Trophoblast cell (in vitro differentiated cells and primary cell): Measurements from ENCODE around the gene ADARB1.

Source experiments
- DNase-seq, 2 donors: peaks; one replicate each; pipeline ENCODE4 v3.0.0-alpha.2; 2016
- H2AFZ ChIP-seq: 2 replicates; pipeline ENCODE4 v1.6.1; 2013; ENCODE audit warnings: low read length, moderate library complexity, mild to moderate bottlenecking; ENCODE audit not compliant: insufficient read depth, poor library complexity
- H2AK5ac ChIP-seq: 2 replicates; pipeline ENCODE4 v1.6.1; 2013; ENCODE audit warnings: mild to moderate bottlenecking, low read length
- H2BK120ac ChIP-seq: 2 replicates; pipeline ENCODE4 v1.6.1; 2013; ENCODE audit warnings: low read length, mild to moderate bottlenecking, moderate library complexity; ENCODE audit not compliant: insufficient read depth, poor library complexity
- H2BK12ac ChIP-seq: 2 replicates; pipeline ENCODE4 v1.6.1; 2013; ENCODE audit warnings: mild to moderate bottlenecking, low read length, moderate library complexity
- H2BK5ac ChIP-seq: 2 replicates; pipeline ENCODE4 v1.6.1; 2013; ENCODE audit warnings: low read length, low read depth, moderate library complexity, mild to moderate bottlenecking; ENCODE audit not compliant: poor library complexity
- H3K14ac ChIP-seq: 2 replicates; pipeline ENCODE4 v1.6.1; 2013; ENCODE audit warnings: mild to moderate bottlenecking, low read length
- H3K18ac ChIP-seq: 2 replicates; pipeline ENCODE4 v1.6.1; 2013; ENCODE audit warnings: mild to moderate bottlenecking, low read length
- H3K23ac ChIP-seq: 2 replicates; pipeline ENCODE4 v1.6.1; 2013; ENCODE audit warnings: low read length
- H3K27ac ChIP-seq: 2 replicates; pipeline ENCODE4 v1.5.1; 2013; ENCODE audit warnings: low read depth, mild to moderate bottlenecking, inconsistent platforms, low read length, moderate library complexity
- H3K27me3 ChIP-seq: 2 replicates; pipeline ENCODE4 v1.6.1; 2013; ENCODE audit warnings: inconsistent platforms, mild to moderate bottlenecking, low read length, moderate library complexity; ENCODE audit not compliant: insufficient read depth
- H3K36me3 ChIP-seq, 2 experiments: 1 replicate in 1 of 2; 2 replicates in 1 of 2; pipeline ENCODE4 v1.6.1; 2013; ENCODE audit warnings: low read length in 2 of 2, mild to moderate bottlenecking in 2 of 2, moderate library complexity in 1 of 2; ENCODE audit not compliant: insufficient read depth in 2 of 2, control insufficient read depth in 1 of 2
- H3K4ac ChIP-seq: 2 replicates; pipeline ENCODE4 v1.6.1; 2013; ENCODE audit warnings: low read depth, mild to moderate bottlenecking, low read length, moderate library complexity
- H3K4me1 ChIP-seq, 2 experiments: 1 replicate in 1 of 2; 2 replicates in 1 of 2; pipeline ENCODE4 v1.6.1; 2013; ENCODE audit warnings: low read length in 2 of 2, mild to moderate bottlenecking in 2 of 2, moderate library complexity in 1 of 2; ENCODE audit not compliant: insufficient read depth in 2 of 2, control insufficient read depth in 1 of 2
- H3K4me2 ChIP-seq: 2 replicates; pipeline ENCODE4 v1.6.1; 2013; ENCODE audit warnings: inconsistent platforms, mild to moderate bottlenecking, low read length, moderate library complexity
- H3K4me3 ChIP-seq: 2 replicates; pipeline ENCODE4 v1.5.1; 2013; ENCODE audit warnings: mild to moderate bottlenecking, low read depth, low read length, inconsistent platforms
- H3K79me1 ChIP-seq: one replicate; pipeline ENCODE4 v1.6.1; 2013; ENCODE audit warnings: low read length
- H3K79me2 ChIP-seq: 2 replicates; pipeline ENCODE4 v1.6.1; 2013; ENCODE audit warnings: low read length, mild to moderate bottlenecking; ENCODE audit not compliant: control insufficient read depth, insufficient read depth, poor library complexity
- H3K9ac ChIP-seq: 2 replicates; pipeline ENCODE4 v1.6.1; 2013; ENCODE audit warnings: mild to moderate bottlenecking, low read length
- H3K9me3 ChIP-seq: 2 replicates; pipeline ENCODE4 v1.6.1; 2013; ENCODE audit warnings: low read depth, mild to moderate bottlenecking, control low read depth, inconsistent platforms, low read length; ENCODE audit not compliant: insufficient read depth
- H4K12ac ChIP-seq: 2 replicates; pipeline ENCODE4 v1.6.1; 2013; ENCODE audit warnings: low read depth, mild to moderate bottlenecking, low read length, moderate library complexity
- H4K8ac ChIP-seq: 2 replicates; pipeline ENCODE4 v1.6.1; 2013; ENCODE audit warnings: low read depth, mild to moderate bottlenecking, low read length, moderate library complexity
- H4K91ac ChIP-seq: one replicate; pipeline ENCODE4 v1.6.1; 2013; ENCODE audit warnings: low read depth, mild to moderate bottlenecking, low read length, moderate library complexity
- whole genome bisulfite sequencing: extraction: QIAGEN DNeasy Blood & Tissue Kit; methylation state at CpG from one replicate; pipeline ENCODE4 v1.1.7; 2013; ENCODE audit warnings: missing lambda C conversion rate; ENCODE audit not compliant: insufficient read length, insufficient coverage; ENCODE audit errors: extremely low coverage; 5-methylcytosine and 5-hydroxymethylcytosine counted together

Gene ADARB1

DNA sequence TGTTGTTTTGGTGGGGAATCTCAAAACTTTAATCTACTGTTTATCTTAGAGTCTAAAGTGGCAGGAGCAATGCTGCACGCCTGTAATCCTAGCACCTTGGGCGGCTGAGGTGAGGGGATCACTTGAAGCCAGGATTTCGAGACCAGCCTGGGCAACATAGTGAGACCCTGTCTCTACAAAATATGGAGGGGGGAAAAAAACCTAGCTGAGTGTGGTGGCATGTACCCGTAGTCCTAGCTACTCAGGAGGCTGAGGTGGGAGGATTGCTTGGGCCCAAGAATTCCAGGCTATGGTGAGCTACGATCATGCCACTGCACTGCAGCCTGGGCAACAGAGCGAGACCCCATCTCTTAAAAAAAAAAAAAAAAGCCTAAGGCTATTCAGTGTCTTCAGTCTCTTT lies 175.2 kb downstream of the ADARB1 start:
- no peak overlapping the region for H3K4me2 ChIP-seq
- H2AK5ac ChIP-seq = no peak overlapping the region
- H3K36me3 ChIP-seq = no peaks in the 10 kb centered on the region
- H3K23ac ChIP-seq = no peak overlapping the region
- no peak overlapping the region for H2BK120ac ChIP-seq
- no peak overlapping the region for H4K12ac ChIP-seq
- no peak overlapping the region for H3K4me3 ChIP-seq
- no peak overlapping the region for H3K27ac ChIP-seq
- no peak overlapping the region for H2AFZ ChIP-seq
- H3K79me1 ChIP-seq = no peaks in the 10 kb centered on the region
- H3K9me3 ChIP-seq = peaks cover 17% of the 10 kb centered on the region
- H4K91ac ChIP-seq = no peak overlapping the region
- no peak overlapping the region for H2BK12ac ChIP-seq
- H3K27me3 ChIP-seq = peaks cover 3% of the 10 kb centered on the region
- H3K79me2 ChIP-seq = no peaks in the 10 kb centered on the region
- H2BK5ac ChIP-seq = no peak overlapping the region
- H3K9ac ChIP-seq = no peak overlapping the region
- no peak overlapping the region for H3K4ac ChIP-seq
- H4K8ac ChIP-seq = no peak overlapping the region
- H3K4me1 ChIP-seq = peaks cover 5 to 6% of the 10 kb centered on the region in 2 experiments
- H3K14ac ChIP-seq = no peak overlapping the region
- DNase-seq = no peak
- no CpG with 5 or more reads among the region's 6 CpGs for WGBS
- H3K18ac ChIP-seq = no peak overlapping the region

DNA sequence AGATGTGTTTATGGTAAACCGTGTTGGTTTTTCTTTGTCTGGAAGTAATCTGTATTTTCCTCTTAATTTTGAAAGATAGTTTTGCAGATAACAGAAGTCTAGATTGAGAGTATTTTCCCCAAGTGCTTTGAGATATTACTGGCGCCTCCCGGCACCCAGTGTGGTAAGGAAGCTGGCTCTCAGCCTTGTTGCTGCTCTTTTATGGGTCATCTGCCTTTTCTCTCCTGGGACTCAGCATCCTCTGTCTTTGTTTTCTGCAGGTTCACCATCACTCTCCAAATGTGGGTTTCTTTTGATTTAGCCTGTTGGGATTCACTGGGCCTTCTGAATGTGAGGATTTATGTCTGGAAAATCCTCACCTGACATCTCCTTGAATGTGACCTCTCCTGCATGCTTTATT lies 175.9 kb downstream of the ADARB1 start:
- H3K4me2 ChIP-seq = no peak overlapping the region
- H3K23ac ChIP-seq = no peak overlapping the region
- H2BK120ac ChIP-seq = no peak overlapping the region
- H3K27ac ChIP-seq = no peak overlapping the region
- no peak overlapping the region for H4K91ac ChIP-seq
- H2AFZ ChIP-seq = no peak overlapping the region
- H2BK5ac ChIP-seq = no peak overlapping the region
- no CpG with 5 or more reads among the region's 3 CpGs for WGBS
- no peak overlapping the region for H3K4me3 ChIP-seq
- H3K18ac ChIP-seq = no peak overlapping the region
- no peak overlapping the region for H2BK12ac ChIP-seq
- H3K9ac ChIP-seq = no peak overlapping the region
- H3K4me1 ChIP-seq = peaks cover 5 to 6% of the 10 kb centered on the region in 2 experiments
- no peak overlapping the region for H3K14ac ChIP-seq
- no peak overlapping the region for H4K12ac ChIP-seq
- no peaks in the 10 kb centered on the region for H3K79me1 ChIP-seq
- H2AK5ac ChIP-seq = no peak overlapping the region
- no peaks in the 10 kb centered on the region for H3K79me2 ChIP-seq
- no peak overlapping the region for H4K8ac ChIP-seq
- no peak overlapping the region for H3K4ac ChIP-seq
- no peaks in the 10 kb centered on the region for H3K36me3 ChIP-seq
- H3K27me3 ChIP-seq = peaks cover 3% of the 10 kb centered on the region
- DNase-seq = no peak
- peaks cover 11% of the 10 kb centered on the region for H3K9me3 ChIP-seq

DNA sequence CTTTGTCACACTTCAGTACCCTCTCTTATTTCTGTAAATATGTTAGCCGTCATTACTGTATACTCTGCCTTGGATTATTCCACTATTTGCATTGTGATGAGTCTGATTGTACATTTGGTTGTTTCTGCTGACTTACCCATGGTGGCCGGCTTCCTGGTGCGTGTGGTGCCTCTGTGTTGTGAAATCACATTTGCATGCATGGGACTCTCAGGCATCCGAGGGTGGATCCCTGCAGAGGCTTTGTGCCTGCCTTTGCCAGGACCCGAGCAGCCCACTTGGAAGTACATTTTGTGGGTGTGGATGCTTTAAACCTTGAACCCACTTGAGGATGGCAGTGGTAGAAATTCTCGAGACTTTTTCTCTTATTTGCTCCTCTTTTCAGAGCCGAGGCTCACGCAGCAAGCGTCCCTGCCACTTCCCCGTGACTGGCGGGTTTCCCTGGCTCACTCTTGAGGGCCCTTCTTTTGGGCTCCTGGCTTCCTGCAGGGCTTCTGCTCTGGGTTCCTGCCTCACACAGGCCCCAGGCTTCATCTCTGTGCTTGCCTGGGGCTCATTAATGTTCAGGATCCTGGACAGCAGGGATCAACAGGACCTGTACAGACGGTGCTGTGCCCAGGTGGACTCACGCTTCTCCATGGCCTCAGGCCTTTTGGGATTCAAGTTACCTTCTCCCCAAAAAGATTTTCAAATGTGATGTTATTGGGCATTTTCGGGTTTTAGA lies 176.7 kb downstream of the ADARB1 start:
- no CpG with 5 or more reads among the region's 14 CpGs for WGBS
- no peak overlapping the region for H4K91ac ChIP-seq

DNA sequence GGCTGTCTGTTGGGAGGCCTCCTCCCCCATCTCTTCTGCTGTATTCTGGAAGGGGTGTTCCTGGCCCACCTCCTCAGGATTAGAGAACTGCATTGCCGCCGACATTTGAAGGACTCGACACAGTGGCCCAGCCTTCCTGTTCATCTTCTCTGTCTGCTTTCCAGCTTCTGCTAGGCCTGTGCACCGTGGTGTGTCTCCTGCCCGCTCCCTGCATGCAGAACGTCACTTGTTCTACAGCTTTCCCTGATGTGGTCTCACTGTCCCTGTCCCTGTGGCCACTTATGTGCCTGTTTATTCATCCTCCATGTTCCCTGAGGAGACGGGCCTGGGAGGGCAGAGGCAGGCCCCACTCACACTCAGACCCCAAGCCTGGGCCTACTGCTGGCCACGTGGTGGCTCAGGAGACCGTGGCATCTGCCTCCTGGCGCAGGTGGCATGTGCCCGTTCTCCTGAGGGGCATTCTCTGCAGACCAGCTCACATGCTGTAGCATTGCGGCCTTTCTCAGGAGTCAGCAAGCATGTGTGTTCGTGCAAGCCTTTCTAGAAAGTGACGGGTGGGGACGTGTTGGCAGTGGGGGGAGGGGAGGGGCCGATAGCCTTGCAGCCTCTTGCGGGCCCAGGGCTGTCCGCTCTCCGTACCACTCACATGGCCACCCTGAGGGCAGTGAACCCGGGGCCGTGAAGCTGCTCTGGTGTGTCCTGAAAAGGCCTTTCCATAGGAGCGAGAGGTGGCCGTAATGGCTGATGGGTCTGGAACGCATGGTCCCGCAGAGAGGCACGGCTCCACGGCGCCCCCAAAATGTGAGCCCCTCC lies 177.5 kb downstream of the ADARB1 start:
- WGBS = no CpG with 5 or more reads among the region's 28 CpGs
- Histone ChIP-seq H2BK120ac (no peak overlapping the region), H3K18ac (no peak overlapping the region)

More for the DNA sequence above, 176.7 kb downstream of the ADARB1 start:
- no peak for DNase-seq
- no peaks in the 10 kb centered on the region for H3K36me3 ChIP-seq
- H3K79me1 ChIP-seq = no peaks in the 10 kb centered on the region
- H2BK12ac ChIP-seq = no peak overlapping the region
- H3K4me2 ChIP-seq = no peak overlapping the region
- no peak overlapping the region for H3K4ac ChIP-seq
- no peak overlapping the region for H3K18ac ChIP-seq
- no peak overlapping the region for H2BK120ac ChIP-seq
- peaks cover 5 to 6% of the 10 kb centered on the region in 2 experiments for H3K4me1 ChIP-seq
- H2AFZ ChIP-seq = no peak overlapping the region
- H3K14ac ChIP-seq = no peak overlapping the region
- H4K8ac ChIP-seq = no peak overlapping the region
- no peak overlapping the region for H2BK5ac ChIP-seq
- H3K9me3 ChIP-seq = peaks cover 10% of the 10 kb centered on the region
- H4K12ac ChIP-seq = no peak overlapping the region
- H3K9ac ChIP-seq = no peak overlapping the region
- no peak overlapping the region for H3K4me3 ChIP-seq
- no peak overlapping the region for H2AK5ac ChIP-seq
- peaks cover 3% of the 10 kb centered on the region for H3K27me3 ChIP-seq
- H3K79me2 ChIP-seq = no peaks in the 10 kb centered on the region
- H3K27ac ChIP-seq = no peak overlapping the region
- no peak overlapping the region for H3K23ac ChIP-seq

More for the DNA sequence above, 177.5 kb downstream of the ADARB1 start:
- Histone ChIP-seq H4K8ac (no peak overlapping the region), H3K27me3 (peaks cover under 1% of the 10 kb centered on the region), H3K79me2 (no peaks in the 10 kb centered on the region), H3K36me3 (no peaks in the 10 kb centered on the region), H2AFZ (no peak overlapping the region), H3K27ac (no peak overlapping the region), H2BK12ac (no peak overlapping the region), H3K4me2 (no peak overlapping the region), H3K4me3 (no peak overlapping the region), H3K4me1 (peaks cover 5 to 6% of the 10 kb centered on the region in 2 experiments), H3K9ac (no peak overlapping the region), H3K23ac (no peak overlapping the region), H4K91ac (no peak overlapping the region), H3K9me3 (peaks cover 8% of the 10 kb centered on the region), H2AK5ac (no peak overlapping the region), H2BK5ac (no peak overlapping the region), H3K14ac (no peak overlapping the region), H3K79me1 (no peaks in the 10 kb centered on the region), H4K12ac (no peak overlapping the region), H3K4ac (no peak overlapping the region)
- no peak for DNase-seq
